Nephron (organoid): ENCODE data around the gene TIMP4.
A peak's percentile ranks its signal among the peaks of the same experiment; 100 is the strongest.

ENCODE experiments used
- H3K27ac Mint-ChIP-seq, 3 experiments: 2 replicates each; pipeline ENCODE4 v1.8.0; 2020; ENCODE audit warnings: mixed read lengths in 3 of 3, mild to moderate bottlenecking in 2 of 3, moderate library complexity in 1 of 3
- H3K27me3 Mint-ChIP-seq: 2 replicates; pipeline ENCODE4 v1.8.0; 2021; ENCODE audit warnings: low read depth, mild to moderate bottlenecking, moderate library complexity, mixed read lengths
- H3K36me3 Mint-ChIP-seq: 2 replicates; pipeline ENCODE4 v1.8.0; 2020; ENCODE audit warnings: low read depth, mixed read lengths
- H3K4me1 Mint-ChIP-seq: 2 replicates; pipeline ENCODE4 v1.8.0; 2020; ENCODE audit warnings: mixed read lengths
- H3K4me3 Mint-ChIP-seq, 3 experiments: 2 replicates each; pipeline ENCODE4 v1.8.0; 2020; ENCODE audit warnings: mild to moderate bottlenecking in 3 of 3, mixed read lengths in 3 of 3, moderate library complexity in 2 of 3
- H3K9me3 Mint-ChIP-seq: 2 replicates; pipeline ENCODE4 v1.8.0; 2020; ENCODE audit warnings: mixed read lengths
- TF ChIP-seq, protein P1 (sequence below), 3 experiments: fragments of 200-600 bp; sonication (generic); IDR thresholded peaks; one replicate each; pipeline ENCODE4 v1.5.0; 2021; ENCODE audit warnings: antibody characterized with exemption in 3 of 3; ENCODE audit not compliant: unreplicated experiment in 3 of 3

Gene TIMP4

DNA sequence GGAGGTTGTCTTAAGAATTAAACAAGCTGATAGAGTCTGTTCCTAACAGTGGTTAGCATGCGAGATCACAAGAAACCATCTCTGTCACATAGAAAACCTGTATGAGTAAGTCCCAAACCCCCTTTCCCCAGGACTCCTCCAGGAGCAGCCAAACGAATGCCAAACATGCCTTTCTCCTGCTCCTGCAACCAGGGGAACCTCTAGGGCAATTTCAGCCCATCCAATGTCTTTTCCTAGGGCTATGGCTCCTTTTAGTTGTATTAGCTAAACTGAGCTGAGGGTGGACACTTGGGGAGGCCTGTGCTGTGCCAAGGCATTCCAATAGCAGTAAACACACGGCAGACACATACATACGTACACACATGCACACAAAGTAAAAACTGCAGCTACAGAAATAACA lies 36.5 kb upstream of the TIMP4 start:
- Mint-ChIP-seq H3K27me3 (peaks cover 2% of the 10 kb centered on the region), H3K36me3 (no peaks in the 10 kb centered on the region), H3K4me3 (no peak overlapping the region), H3K9me3 (no peaks in the 10 kb centered on the region), H3K4me1 (no peaks in the 10 kb centered on the region), H3K27ac (no peak overlapping the region)
- TF ChIP-seq, protein P1, sequence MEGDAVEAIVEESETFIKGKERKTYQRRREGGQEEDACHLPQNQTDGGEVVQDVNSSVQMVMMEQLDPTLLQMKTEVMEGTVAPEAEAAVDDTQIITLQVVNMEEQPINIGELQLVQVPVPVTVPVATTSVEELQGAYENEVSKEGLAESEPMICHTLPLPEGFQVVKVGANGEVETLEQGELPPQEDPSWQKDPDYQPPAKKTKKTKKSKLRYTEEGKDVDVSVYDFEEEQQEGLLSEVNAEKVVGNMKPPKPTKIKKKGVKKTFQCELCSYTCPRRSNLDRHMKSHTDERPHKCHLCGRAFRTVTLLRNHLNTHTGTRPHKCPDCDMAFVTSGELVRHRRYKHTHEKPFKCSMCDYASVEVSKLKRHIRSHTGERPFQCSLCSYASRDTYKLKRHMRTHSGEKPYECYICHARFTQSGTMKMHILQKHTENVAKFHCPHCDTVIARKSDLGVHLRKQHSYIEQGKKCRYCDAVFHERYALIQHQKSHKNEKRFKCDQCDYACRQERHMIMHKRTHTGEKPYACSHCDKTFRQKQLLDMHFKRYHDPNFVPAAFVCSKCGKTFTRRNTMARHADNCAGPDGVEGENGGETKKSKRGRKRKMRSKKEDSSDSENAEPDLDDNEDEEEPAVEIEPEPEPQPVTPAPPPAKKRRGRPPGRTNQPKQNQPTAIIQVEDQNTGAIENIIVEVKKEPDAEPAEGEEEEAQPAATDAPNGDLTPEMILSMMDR (IDR thresholded peaks at IDR 0.05; ENCODE audit: unreplicated experiment in 3 of 3) = no peak

DNA sequence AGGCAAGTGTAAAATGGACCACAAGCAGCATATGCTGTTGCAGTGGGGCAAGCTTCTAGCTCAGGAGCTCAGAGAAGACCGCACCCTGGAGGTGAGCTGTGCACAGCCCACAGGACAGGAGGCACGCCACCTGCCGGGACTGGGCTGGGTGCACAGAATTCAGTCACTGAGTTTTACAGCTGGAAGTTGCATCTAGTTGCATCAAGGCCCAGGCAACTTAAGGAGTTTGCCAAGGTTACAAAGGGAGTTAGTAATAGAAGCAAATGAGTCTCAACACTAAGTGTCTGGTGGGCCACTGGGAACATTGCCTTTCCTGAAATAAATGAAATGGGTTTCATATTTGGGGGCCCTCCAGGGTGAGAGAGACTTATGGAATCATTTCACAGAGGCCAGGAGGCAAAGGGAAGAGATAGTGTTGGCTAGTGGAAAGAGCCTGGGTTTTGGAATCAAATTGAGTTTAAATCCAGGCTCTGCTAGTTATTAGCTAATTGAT lies 36.0 kb upstream of the TIMP4 start:
- H3K36me3 Mint-ChIP-seq = no peaks in the 10 kb centered on the region
- H3K4me1 Mint-ChIP-seq = no peaks in the 10 kb centered on the region
- TF ChIP-seq, protein P1 (IDR thresholded peaks at IDR 0.05; ENCODE audit: unreplicated experiment in 3 of 3) = no peak
- peaks cover 3% of the 10 kb centered on the region for H3K27me3 Mint-ChIP-seq
- H3K9me3 Mint-ChIP-seq = no peaks in the 10 kb centered on the region
- no peak overlapping the region for H3K4me3 Mint-ChIP-seq
- no peak overlapping the region for H3K27ac Mint-ChIP-seq

DNA sequence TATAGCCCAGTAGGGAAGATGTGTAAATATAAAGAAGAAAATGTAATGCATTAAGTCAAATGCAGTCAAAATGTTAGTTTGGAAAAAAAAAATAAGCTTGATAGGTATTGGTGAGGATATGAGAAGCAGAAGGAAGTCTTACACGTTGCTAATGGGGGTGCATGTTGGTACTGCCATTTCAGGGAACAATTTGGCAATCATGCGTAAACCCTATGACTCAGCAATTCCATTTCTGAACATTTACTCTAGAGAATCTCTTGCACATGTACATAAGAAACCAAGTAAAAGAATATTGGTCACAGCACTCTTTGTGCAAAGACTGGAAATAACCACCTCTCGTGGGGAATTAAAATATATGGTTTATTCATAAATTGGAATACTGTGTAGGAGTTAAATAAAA lies 35.5 kb upstream of the TIMP4 start:
- no peaks in the 10 kb centered on the region for H3K4me1 Mint-ChIP-seq
- no peaks in the 10 kb centered on the region for H3K9me3 Mint-ChIP-seq
- H3K27me3 Mint-ChIP-seq = peaks cover 3% of the 10 kb centered on the region
- no peak overlapping the region for H3K4me3 Mint-ChIP-seq
- peak overlapping the region in 2 of 3 experiments; percentile 10 to 28 for H3K27ac Mint-ChIP-seq
- TF ChIP-seq, protein P1 (IDR thresholded peaks at IDR 0.05; ENCODE audit: unreplicated experiment in 3 of 3) = no peak
- no peaks in the 10 kb centered on the region for H3K36me3 Mint-ChIP-seq

DNA sequence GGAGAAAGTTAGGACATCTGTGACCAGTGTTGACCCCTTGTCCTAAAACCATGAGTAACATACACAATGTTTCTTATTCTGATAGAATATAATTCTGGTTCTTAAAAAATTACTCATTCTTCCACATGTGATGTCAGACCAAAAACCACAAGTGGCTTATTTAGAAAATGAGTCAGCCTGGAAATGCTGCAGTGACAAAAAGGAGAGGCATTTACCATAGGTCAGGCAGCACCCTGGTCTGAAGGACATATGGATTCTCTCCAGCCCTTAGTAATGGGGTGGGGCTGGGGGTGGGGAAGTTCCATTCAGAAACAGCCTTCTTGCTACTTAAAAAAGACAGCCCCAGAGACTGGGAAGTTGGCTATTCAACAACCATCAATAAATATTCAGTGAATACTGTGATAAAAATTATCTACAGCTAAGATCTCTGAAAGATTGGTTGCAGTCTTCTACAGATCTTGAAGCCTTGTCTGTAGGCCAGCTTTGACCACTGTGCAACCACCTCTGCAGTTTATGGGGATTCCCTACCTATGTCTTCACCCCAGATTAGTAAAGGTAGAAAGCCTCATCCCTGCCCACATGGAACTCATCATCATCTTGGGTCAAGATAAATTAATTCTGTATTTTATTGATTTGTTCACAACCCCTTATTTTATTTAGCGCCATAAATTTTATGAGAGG lies 34.9 kb upstream of the TIMP4 start:
- peaks cover 3% of the 10 kb centered on the region for H3K27me3 Mint-ChIP-seq
- no peak overlapping the region for H3K4me3 Mint-ChIP-seq
- H3K4me1 Mint-ChIP-seq = peaks cover 5% of the 10 kb centered on the region
- H3K27ac Mint-ChIP-seq = peak overlapping the region in 2 of 3 experiments; percentile 10 to 28
- no peaks in the 10 kb centered on the region for H3K36me3 Mint-ChIP-seq
- no peaks in the 10 kb centered on the region for H3K9me3 Mint-ChIP-seq
- TF ChIP-seq, protein P1 (IDR thresholded peaks at IDR 0.05; ENCODE audit: unreplicated experiment in 3 of 3) = no peak

DNA sequence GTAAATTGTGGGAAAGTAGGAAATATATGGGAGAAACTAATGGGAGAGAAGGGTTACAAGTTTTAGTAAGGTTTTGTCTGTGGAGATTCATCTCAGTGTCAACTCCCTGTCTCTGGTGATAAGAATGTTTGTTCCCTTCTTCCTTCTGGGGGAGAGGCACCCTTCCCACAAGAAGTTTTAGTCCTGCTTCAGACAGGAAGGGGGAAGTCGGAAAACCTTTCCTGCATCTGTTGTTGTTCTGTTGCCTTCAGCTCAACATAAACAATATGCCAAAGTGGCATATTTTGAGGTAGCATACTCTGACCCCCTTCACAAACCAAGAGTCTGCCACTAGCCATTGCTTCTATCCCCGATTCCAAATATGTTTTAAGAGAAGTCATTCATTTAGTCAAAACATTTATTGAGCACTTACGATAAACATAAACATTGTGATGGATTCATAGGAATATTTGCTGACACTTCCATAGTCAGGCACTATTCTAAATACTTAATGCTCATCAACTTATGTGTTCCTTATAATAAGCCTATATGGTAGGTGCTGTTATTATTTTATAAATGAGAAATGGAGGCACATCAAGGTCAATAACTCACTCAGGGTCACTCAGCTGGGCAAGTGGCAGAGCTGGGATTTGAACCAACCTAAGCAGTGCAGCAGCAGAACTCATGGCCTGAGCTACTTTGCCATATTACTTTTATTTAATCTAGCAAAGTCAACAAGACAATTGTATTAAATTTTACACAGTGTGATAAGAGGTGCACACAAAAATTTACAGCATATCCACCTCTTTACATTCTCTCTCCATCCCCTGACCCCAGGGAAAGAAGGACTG lies 34.2 kb upstream of the TIMP4 start:
- H3K4me3 Mint-ChIP-seq = no peak overlapping the region
- no peak overlapping the region for H3K27ac Mint-ChIP-seq
- peaks cover 10% of the 10 kb centered on the region for H3K4me1 Mint-ChIP-seq
- peaks cover 3% of the 10 kb centered on the region for H3K27me3 Mint-ChIP-seq
- H3K36me3 Mint-ChIP-seq = no peaks in the 10 kb centered on the region
- TF ChIP-seq, protein P1 (IDR thresholded peaks at IDR 0.05; ENCODE audit: unreplicated experiment in 3 of 3) = no peak
- H3K9me3 Mint-ChIP-seq = no peaks in the 10 kb centered on the region
